ENCODE results near the gene USP49. TPM values are rescaled to one million over a fixed set of nuclear protein-coding genes. Genes with fewer than 3 reads are reported as not detected.
A peak's percentile ranks its signal among the peaks of the same experiment; 100 is the strongest.

Gene USP49
- total and polyA plus RNA-seq, 2 of the 13 experiments (the other 11 are each of a cell fraction or from before 2014, with no cell fraction given): 2.9 to 4.3 TPM

DNA sequence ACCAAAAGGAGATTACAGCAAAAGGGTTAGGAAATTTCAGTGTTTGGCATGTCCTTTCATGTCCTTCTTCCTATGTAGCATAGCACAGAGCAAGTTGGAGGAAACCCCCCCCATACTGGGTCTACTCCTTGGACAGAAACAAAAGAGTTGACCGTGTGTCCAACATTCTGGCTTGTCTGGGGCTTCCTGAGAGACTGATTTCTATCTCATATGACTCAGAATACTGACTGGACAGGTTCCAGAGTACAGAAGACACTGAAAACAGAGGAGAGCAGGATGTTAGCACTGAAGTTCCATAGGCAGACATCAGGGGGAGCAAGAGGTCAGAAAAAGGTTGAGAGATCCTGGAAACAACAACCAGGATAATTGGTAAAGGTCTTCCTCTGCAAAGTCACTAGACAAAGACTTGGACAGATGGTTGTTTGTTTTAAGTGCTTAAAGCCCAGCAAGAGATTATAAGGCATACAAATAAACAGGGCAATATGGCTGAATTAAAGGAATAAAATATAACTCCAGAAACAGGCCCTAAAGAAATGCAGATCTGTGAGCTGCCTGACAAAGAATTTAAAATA is 48.4 kb downstream of the USP49 start (continued):
- TF ChIP-seq, protein P1, sequence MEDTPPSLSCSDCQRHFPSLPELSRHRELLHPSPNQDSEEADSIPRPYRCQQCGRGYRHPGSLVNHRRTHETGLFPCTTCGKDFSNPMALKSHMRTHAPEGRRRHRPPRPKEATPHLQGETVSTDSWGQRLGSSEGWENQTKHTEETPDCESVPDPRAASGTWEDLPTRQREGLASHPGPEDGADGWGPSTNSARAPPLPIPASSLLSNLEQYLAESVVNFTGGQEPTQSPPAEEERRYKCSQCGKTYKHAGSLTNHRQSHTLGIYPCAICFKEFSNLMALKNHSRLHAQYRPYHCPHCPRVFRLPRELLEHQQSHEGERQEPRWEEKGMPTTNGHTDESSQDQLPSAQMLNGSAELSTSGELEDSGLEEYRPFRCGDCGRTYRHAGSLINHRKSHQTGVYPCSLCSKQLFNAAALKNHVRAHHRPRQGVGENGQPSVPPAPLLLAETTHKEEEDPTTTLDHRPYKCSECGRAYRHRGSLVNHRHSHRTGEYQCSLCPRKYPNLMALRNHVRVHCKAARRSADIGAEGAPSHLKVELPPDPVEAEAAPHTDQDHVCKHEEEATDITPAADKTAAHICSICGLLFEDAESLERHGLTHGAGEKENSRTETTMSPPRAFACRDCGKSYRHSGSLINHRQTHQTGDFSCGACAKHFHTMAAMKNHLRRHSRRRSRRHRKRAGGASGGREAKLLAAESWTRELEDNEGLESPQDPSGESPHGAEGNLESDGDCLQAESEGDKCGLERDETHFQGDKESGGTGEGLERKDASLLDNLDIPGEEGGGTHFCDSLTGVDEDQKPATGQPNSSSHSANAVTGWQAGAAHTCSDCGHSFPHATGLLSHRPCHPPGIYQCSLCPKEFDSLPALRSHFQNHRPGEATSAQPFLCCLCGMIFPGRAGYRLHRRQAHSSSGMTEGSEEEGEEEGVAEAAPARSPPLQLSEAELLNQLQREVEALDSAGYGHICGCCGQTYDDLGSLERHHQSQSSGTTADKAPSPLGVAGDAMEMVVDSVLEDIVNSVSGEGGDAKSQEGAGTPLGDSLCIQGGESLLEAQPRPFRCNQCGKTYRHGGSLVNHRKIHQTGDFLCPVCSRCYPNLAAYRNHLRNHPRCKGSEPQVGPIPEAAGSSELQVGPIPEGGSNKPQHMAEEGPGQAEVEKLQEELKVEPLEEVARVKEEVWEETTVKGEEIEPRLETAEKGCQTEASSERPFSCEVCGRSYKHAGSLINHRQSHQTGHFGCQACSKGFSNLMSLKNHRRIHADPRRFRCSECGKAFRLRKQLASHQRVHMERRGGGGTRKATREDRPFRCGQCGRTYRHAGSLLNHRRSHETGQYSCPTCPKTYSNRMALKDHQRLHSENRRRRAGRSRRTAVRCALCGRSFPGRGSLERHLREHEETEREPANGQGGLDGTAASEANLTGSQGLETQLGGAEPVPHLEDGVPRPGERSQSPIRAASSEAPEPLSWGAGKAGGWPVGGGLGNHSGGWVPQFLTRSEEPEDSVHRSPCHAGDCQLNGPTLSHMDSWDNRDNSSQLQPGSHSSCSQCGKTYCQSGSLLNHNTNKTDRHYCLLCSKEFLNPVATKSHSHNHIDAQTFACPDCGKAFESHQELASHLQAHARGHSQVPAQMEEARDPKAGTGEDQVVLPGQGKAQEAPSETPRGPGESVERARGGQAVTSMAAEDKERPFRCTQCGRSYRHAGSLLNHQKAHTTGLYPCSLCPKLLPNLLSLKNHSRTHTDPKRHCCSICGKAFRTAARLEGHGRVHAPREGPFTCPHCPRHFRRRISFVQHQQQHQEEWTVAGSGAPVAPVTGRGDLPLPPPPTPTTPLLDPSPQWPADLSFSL (CRISPR knock-in tag; IDR thresholded peaks at IDR 0.05): no peak
- TF ChIP-seq ZNF256 (CRISPR knock-in tag; conservative IDR thresholded peaks at IDR 0.05) (no peak), PHB2 (IDR thresholded peaks at IDR 0.05; ENCODE audit: partially characterized antibody) (no peak), SNAPC2 (CRISPR knock-in tag; IDR thresholded peaks at IDR 0.05) (no peak), MATR3 (CRISPR knock-in tag; IDR thresholded peaks at IDR 0.05) (no peak), DNMT3B (CRISPR knock-in tag; conservative IDR thresholded peaks at IDR 0.05) (no peak), ZSCAN20 (CRISPR knock-in tag; IDR thresholded peaks at IDR 0.05; ENCODE audit: borderline replicate concordance) (no peak; the same call in 1 of the 2 replicates), MAZ (IDR thresholded peaks at IDR 0.05; ENCODE audit: borderline replicate concordance, low read depth, low read length) (no peak), MAZ (CRISPR knock-in tag; IDR thresholded peaks at IDR 0.05; ENCODE audit: low read depth) (no peak), POGZ (CRISPR knock-in tag; IDR thresholded peaks at IDR 0.05) (no peak), ZMYM4 (CRISPR knock-in tag; IDR thresholded peaks at IDR 0.05) (0 out of 2 replicates have a peak, but pooled peaks have one; percentile 38), RBFOX2 (IDR thresholded peaks at IDR 0.05; ENCODE audit: low read depth, low read length) (no peak), ZNF12 (CRISPR knock-in tag; IDR thresholded peaks at IDR 0.05) (peak; percentile 21; the same call in 1 of the 2 replicates), NR2F6 (IDR thresholded peaks at IDR 0.05) (no peak), NR2F6 (CRISPR knock-in tag; IDR thresholded peaks at IDR 0.05) (peak; percentile 42; the same call in 1 of the 2 replicates), ZNF251 (CRISPR knock-in tag; IDR thresholded peaks at IDR 0.05) (no peak)
- TF ChIP-seq, protein P2, sequence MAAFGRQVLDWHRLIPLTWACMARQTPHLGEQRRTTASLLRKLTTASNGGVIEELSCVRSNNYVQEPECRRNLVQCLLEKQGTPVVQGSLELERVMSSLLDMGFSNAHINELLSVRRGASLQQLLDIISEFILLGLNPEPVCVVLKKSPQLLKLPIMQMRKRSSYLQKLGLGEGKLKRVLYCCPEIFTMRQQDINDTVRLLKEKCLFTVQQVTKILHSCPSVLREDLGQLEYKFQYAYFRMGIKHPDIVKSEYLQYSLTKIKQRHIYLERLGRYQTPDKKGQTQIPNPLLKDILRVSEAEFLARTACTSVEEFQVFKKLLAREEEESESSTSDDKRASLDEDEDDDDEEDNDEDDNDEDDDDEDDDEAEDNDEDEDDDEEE (CRISPR knock-in tag; IDR thresholded peaks at IDR 0.05): 0 out of 2 replicates have a peak, but pooled peaks have one; percentile 54
- TF ChIP-seq, protein P3, sequence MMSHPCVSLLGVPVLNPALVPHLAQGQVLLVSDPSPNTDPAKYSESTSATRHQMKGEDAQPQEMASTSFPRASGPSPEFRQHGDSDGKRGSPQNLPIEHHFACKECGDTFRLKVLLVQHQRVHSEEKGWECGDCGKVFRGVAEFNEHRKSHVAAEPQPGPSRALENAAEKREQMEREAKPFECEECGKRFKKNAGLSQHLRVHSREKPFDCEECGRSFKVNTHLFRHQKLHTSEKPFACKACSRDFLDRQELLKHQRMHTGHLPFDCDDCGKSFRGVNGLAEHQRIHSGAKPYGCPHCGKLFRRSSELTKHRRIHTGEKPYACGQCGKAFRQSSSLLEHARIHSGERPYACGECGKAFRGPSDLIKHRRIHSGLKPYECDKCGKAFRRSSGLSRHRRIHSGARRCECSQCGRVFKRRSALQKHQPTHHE (CRISPR knock-in tag; IDR thresholded peaks at IDR 0.05; ENCODE audit: borderline replicate concordance): no peak
- TF ChIP-seq, protein P4, sequence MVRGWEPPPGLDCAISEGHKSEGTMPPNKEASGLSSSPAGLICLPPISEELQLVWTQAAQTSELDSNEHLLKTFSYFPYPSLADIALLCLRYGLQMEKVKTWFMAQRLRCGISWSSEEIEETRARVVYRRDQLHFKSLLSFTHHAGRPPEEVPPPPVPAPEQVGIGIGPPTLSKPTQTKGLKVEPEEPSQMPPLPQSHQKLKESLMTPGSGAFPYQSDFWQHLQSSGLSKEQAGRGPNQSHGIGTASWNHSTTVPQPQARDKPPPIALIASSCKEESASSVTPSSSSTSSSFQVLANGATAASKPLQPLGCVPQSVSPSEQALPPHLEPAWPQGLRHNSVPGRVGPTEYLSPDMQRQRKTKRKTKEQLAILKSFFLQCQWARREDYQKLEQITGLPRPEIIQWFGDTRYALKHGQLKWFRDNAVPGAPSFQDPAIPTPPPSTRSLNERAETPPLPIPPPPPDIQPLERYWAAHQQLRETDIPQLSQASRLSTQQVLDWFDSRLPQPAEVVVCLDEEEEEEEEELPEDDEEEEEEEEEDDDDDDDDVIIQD (CRISPR knock-in tag; IDR thresholded peaks at IDR 0.05; ENCODE audit: low read depth): peak; percentile 49; the same call in 1 of the 2 replicates
